Colonic mucosa (tissue), 4 donors: ENCODE results near the gene PHF20. TPM values are rescaled to one million over a fixed set of nuclear protein-coding genes. Genes with fewer than 3 reads are reported as not detected.

ENCODE experiments used
- DNase-seq: peaks from one replicate; pipeline ENCODE4 v3.0.0-alpha.2; 2020
- H3K27ac ChIP-seq: fragments of 200-600 bp; one replicate; pipeline ENCODE4 v1.8.0; 2021
- H3K27me3 ChIP-seq: fragments of 200-600 bp; one replicate; pipeline ENCODE4 v1.8.0; 2021
- H3K36me3 ChIP-seq: fragments of 200-600 bp; one replicate; pipeline ENCODE4 v1.8.0; 2021
- H3K4me1 ChIP-seq: fragments of 200-600 bp; one replicate; pipeline ENCODE4 v1.8.0; 2021; ENCODE audit warnings: mild to moderate bottlenecking
- H3K4me3 ChIP-seq: fragments of 200-600 bp; one replicate; pipeline ENCODE4 v1.8.0; 2021
- H3K9ac ChIP-seq, 2 donors: one replicate each; pipeline ENCODE4 v1.7.0; 2013; ENCODE audit warnings: control low read depth in 2 of 2, low read depth in 2 of 2, low read length in 2 of 2
- H3K9me3 ChIP-seq: fragments of 200-600 bp; one replicate; pipeline ENCODE4 v1.8.0; 2021
- CTCF ChIP-seq: fragments of 200-600 bp; IDR thresholded peaks from one replicate; pipeline ENCODE4 v1.8.0; 2022; ENCODE audit warnings: antibody characterized with exemption, mild to moderate bottlenecking
- intact Hi-C: fragments of 100-400 bp; cut with DNase I; formaldehyde crosslinking; loops from one replicate; pipeline ENCODE4 v1.14.1; 2022
- total RNA-seq, 2 donors: library from RNA; stranded (reverse); fragmentation: NEBNext Ultra II Directional in 1 of 2; extraction: Animal tissue kit (Norgen Biotek cat#: 25700) in 1 of 2; gene quantifications; one replicate each; pipeline ENCODE4 v1.2.1, GENCODE V29; 2021
- donor health status: healthy.
- donor health status: DM: no; HTN: no; CAD: no.
- donor health status: DM: no; HTN: no; CAD: no.

The PHF20 gene
- total RNA-seq, 2 donors from 2014 or later, result 25.5 to 27.0 TPM

DNA sequence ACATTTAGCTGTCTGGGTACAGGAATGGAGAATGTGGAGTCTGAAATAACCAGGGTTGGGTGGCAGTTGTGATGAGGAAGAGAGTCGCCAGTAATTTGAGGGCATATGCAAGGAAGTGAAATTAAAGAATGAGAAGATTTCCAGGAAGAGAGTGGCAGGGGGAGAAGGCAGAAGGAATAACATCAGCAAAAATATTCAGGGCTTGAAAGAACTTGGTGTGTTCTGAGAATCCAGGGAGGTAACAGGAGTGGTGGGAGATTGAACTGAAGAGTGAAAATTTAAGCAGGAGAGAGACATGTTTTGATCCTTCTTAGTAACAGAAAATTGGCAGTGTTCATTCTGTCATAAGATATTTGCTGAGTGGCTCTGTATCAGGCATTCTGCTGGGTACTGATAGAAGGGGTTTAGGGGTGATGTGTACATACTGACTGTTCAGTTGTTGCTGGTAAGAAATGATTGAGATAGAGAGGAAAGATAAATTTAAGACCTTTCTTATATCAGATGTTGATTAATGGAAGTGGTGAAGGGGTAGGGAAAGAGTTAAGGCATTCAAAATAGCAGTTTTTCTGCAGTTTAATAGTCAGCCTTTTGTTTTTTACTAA lies 54.7 kb downstream of the PHF20 start:
- Histone ChIP-seq H3K27ac (no peak overlapping the region), H3K36me3 (no peaks in the 10 kb centered on the region)
- no peak for TF ChIP-seq CTCF

DNA sequence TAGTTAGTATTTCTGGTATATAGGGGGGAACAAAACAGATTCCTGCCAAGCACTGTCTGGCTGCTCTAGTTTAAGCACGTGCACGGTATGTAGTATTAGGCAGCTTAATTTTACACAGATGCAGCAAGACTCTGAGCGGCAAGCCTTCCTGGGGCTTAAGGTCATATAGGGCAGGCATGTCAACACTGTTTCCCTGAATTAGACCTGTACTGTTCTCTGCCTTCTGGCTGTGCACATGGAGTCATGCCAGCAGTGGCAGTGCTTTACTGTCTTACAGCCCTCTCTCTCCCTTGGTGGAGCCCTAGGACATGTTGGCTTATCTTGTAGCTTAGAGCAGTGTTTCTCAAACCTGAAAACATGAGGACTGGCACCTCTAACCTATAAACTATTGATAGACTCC lies 56.6 kb downstream of the PHF20 start:
- no peak overlapping the region for H3K9ac ChIP-seq
- H3K4me1 ChIP-seq, result no peaks in the 10 kb centered on the region
- H3K36me3 ChIP-seq, result no peaks in the 10 kb centered on the region
- H3K27me3 ChIP-seq, result no peaks in the 10 kb centered on the region
- no peak overlapping the region for H3K4me3 ChIP-seq
- no peak for TF ChIP-seq CTCF
- no peaks in the 10 kb centered on the region for H3K9me3 ChIP-seq
- H3K27ac ChIP-seq, result no peak overlapping the region
- intact Hi-C loops, result no loop called here
- DNase-seq, result no peak

More for the DNA sequence above, 54.7 kb downstream of the PHF20 start:
- H3K9me3 ChIP-seq, result no peaks in the 10 kb centered on the region
- H3K4me1 ChIP-seq, result no peaks in the 10 kb centered on the region
- no peaks in the 10 kb centered on the region for H3K27me3 ChIP-seq
- DNase-seq, result no peak
- intact Hi-C loops, result no loop called here
- no peak overlapping the region for H3K9ac ChIP-seq
- H3K4me3 ChIP-seq, result no peak overlapping the region

- H3K27ac ChIP-seq, result no peak overlapping the region
- H3K9me3 ChIP-seq, result no peaks in the 10 kb centered on the region
- H3K36me3 ChIP-seq, result no peaks in the 10 kb centered on the region
- TF ChIP-seq CTCF, result no peak
- no peaks in the 10 kb centered on the region for H3K4me1 ChIP-seq
- no peak for DNase-seq
- no peaks in the 10 kb centered on the region for H3K27me3 ChIP-seq
- intact Hi-C loops, result no loop called here
- H3K4me3 ChIP-seq, result no peak overlapping the region
- H3K9ac ChIP-seq, result no peak overlapping the region
These were observed 57.1 kb downstream of the PHF20 start for GRCh38 chr20:35828916-35829315.

DNA sequence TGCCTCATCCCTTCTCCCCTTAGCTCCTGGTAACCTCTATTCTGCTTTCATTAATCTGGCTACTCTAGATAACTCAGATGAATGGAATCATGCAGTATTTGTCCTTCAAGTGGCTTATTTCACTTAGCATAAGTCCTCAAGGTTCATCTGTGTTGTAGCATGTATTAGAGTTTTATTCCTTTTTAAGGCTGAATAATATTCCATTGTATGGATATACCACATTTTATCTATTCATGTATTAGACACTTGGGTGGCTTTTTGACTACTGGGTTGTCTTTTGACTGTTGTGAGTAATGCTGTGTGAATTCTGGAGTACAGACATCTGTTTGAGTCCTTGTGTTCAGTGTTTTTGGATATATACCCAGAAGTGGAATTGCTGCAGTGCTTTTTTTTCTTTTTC lies 58.4 kb downstream of the PHF20 start:
- DNase-seq, result no peak
- no peaks in the 10 kb centered on the region for H3K27me3 ChIP-seq
- H3K4me1 ChIP-seq, result no peaks in the 10 kb centered on the region
- H3K9me3 ChIP-seq, result no peaks in the 10 kb centered on the region
- no peak overlapping the region for H3K9ac ChIP-seq
- H3K27ac ChIP-seq, result no peak overlapping the region
- no peaks in the 10 kb centered on the region for H3K36me3 ChIP-seq
- no peak for TF ChIP-seq CTCF
- no peak overlapping the region for H3K4me3 ChIP-seq
- intact Hi-C loops, result no loop called here

DNA sequence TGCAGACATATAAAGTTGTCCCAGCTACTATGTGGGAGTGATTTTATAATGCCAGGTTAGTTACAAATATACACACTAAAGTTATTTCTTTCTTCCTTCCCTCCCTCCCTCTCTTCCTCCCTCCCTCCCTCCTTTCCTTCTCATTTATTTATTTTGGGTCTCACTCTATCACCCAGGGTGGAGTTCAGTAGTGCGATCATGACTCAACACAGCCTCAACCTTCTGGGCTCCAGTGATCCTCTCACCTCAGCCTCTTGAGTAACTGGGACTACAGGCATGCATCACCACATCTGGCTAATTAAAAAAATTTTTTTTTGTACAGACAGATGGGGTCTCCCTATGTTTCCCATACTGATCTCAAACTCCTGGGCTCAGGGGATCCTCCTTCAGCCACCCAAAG lies 59.2 kb downstream of the PHF20 start:
- no peaks in the 10 kb centered on the region for H3K4me1 ChIP-seq
- H3K27me3 ChIP-seq, result no peaks in the 10 kb centered on the region
- H3K9ac ChIP-seq, result no peak overlapping the region
- H3K9me3 ChIP-seq, result no peaks in the 10 kb centered on the region
- TF ChIP-seq CTCF, result no peak
- intact Hi-C loops, result no loop called here
- H3K27ac ChIP-seq, result no peak overlapping the region
- no peak overlapping the region for H3K4me3 ChIP-seq
- no peak for DNase-seq
- no peaks in the 10 kb centered on the region for H3K36me3 ChIP-seq
